H1 (cell line): Measurements from ENCODE around the gene CCDC92B. TPM values are rescaled to one million over a fixed set of nuclear protein-coding genes. Genes with fewer than 3 reads are reported as not detected.

Experiments
- CTCF ChIA-PET: fragments of 300-600 bp; sonication (Branson Sonifier 250); formaldehyde crosslinking; loops from one replicate; lab custom pipeline; 2021; ENCODE audit not compliant: partially characterized antibody; lab: Charles Lee
- POLR2A ChIA-PET: fragments of 300-600 bp; sonication (Branson Sonifier 250); formaldehyde crosslinking; loops from one replicate; lab custom pipeline; 2021; ENCODE audit warnings: inconsistent platforms; ENCODE audit not compliant: partially characterized antibody; lab: Charles Lee
- DNase-seq, 2 experiments: peaks; one replicate each; pipeline versions ENCODE4 v3.0.0 to v3.0.0-alpha.2; 2010 to 2022; ENCODE audit warnings: low spot score in 2 of 2, low read depth in 1 of 2, mixed read lengths in 1 of 2
- FAIRE-seq: peaks from 2 replicates; lab custom pipeline; 2011; peaks lifted over from hg19 to GRCh38; lab: Jason Lieb, UNC
- H2AFZ ChIP-seq: 2 replicates; pipeline ENCODE4 v1.8.1; 2012; ENCODE audit warnings: low read length, inconsistent platforms
- H2AK5ac ChIP-seq: 2 replicates; pipeline ENCODE4 v1.6.1; 2013; ENCODE audit warnings: low read depth, low read length
- H2BK120ac ChIP-seq: replicated peaks from 2 replicates; pipeline ENCODE3; 2013; ENCODE audit warnings: low read depth, low read length, inconsistent platforms
- H2BK12ac ChIP-seq: 2 replicates; pipeline ENCODE4 v1.6.1; 2013; ENCODE audit warnings: low read depth, low read length
- H2BK15ac ChIP-seq: 2 replicates; pipeline ENCODE4 v1.6.1; 2013; ENCODE audit warnings: low read length
- H2BK20ac ChIP-seq: 2 replicates; pipeline ENCODE4 v1.6.1; 2013; ENCODE audit warnings: low read length
- H2BK5ac ChIP-seq: 2 replicates; pipeline ENCODE4 v1.6.1; 2013; ENCODE audit warnings: low read depth, low read length
- H3K14ac ChIP-seq: 2 replicates; pipeline ENCODE4 v1.6.1; 2013; ENCODE audit warnings: inconsistent platforms; ENCODE audit not compliant: insufficient read length
- H3K18ac ChIP-seq: 2 replicates; pipeline ENCODE4 v1.6.1; 2013; ENCODE audit warnings: low read length; ENCODE audit errors: extremely low read depth
- H3K23ac ChIP-seq: 2 replicates; pipeline ENCODE4 v1.6.1; 2013; ENCODE audit warnings: inconsistent platforms; ENCODE audit not compliant: insufficient read length
- H3K23me2 ChIP-seq: 2 replicates; pipeline ENCODE4 v1.6.1; 2013; ENCODE audit warnings: low read depth, low read length
- H3K27ac ChIP-seq: 2 replicates; pipeline ENCODE4 v1.6.1; 2011; ENCODE audit warnings: low read depth, low read length, inconsistent platforms
- H3K27me3 ChIP-seq, 4 experiments: replicated peaks in 1 of 4; 1 replicate in 1 of 4; 2 replicates in 3 of 4; pipeline versions ENCODE4 v1.6.1 to v1.8.1; 2011 to 2013; ENCODE audit warnings: low read length in 3 of 4, mild to moderate bottlenecking in 3 of 4, inconsistent platforms in 2 of 4, mixed read lengths in 2 of 4, moderate library complexity in 1 of 4; ENCODE audit not compliant: control insufficient read depth in 3 of 4, insufficient read depth in 3 of 4; ENCODE audit errors: extremely low read depth in 1 of 4
- H3K36me3 ChIP-seq, 4 experiments: 2 replicates each; pipeline versions ENCODE4 v1.6.1 to v1.8.1; 2011 to 2013; ENCODE audit warnings: mild to moderate bottlenecking in 4 of 4, low read length in 3 of 4, moderate library complexity in 2 of 4, control low read depth in 1 of 4, inconsistent platforms in 1 of 4; ENCODE audit not compliant: insufficient read depth in 4 of 4, control insufficient read depth in 2 of 4
- H3K4ac ChIP-seq: replicated peaks from 2 replicates; pipeline ENCODE3; 2013; ENCODE audit warnings: low read length, low read depth, mixed read lengths, inconsistent platforms; ENCODE audit not compliant: insufficient read length
- H3K4me1 ChIP-seq, 4 experiments: replicated peaks in 1 of 4; 1 replicate in 1 of 4; 2 replicates in 3 of 4; pipeline versions ENCODE4 v1.6.1 to v1.8.1; 2011 to 2013; ENCODE audit warnings: low read length in 3 of 4, inconsistent platforms in 2 of 4, mixed read lengths in 1 of 4; ENCODE audit not compliant: insufficient read depth in 4 of 4, control insufficient read depth in 3 of 4
- H3K4me2 ChIP-seq, 2 experiments: 2 replicates each; pipeline versions ENCODE4 v1.6.1 to v1.8.1; 2011 to 2013; ENCODE audit warnings: low read depth in 2 of 2, low read length in 2 of 2, control low read depth in 1 of 2, inconsistent platforms in 1 of 2, mild to moderate bottlenecking in 1 of 2; ENCODE audit not compliant: insufficient read depth in 1 of 2
- H3K4me3 ChIP-seq, 4 experiments: fragments of 200-600, 300-600 bp in 1 of 4; sonication (generic), shearing (Covaris generic), sonication (Bioruptor Twin) in 1 of 4; 2 replicates each; pipeline versions ENCODE4 v1.5.1 to v1.8.1; 2011 to 2016; ENCODE audit warnings: low read length in 4 of 4, low read depth in 3 of 4, control low read depth in 2 of 4, inconsistent platforms in 2 of 4, mild to moderate bottlenecking in 2 of 4, mixed read lengths in 1 of 4, moderate library complexity in 1 of 4; ENCODE audit not compliant: insufficient read depth in 2 of 4; ENCODE audit errors: extremely low read depth in 1 of 4
- H3K56ac ChIP-seq: replicated peaks from 2 replicates; pipeline ENCODE3; 2013; ENCODE audit warnings: low read depth, mild to moderate bottlenecking, mixed read lengths, low read length, inconsistent platforms; ENCODE audit not compliant: insufficient read length
- H3K79me1 ChIP-seq: 2 replicates; pipeline ENCODE4 v1.6.1; 2013; ENCODE audit warnings: low read depth, low read length, control low read depth
- H3K79me2 ChIP-seq, 2 experiments: 2 replicates each; pipeline versions ENCODE4 v1.6.1 to v1.8.1; 2012 to 2013; ENCODE audit warnings: low read length in 2 of 2, mild to moderate bottlenecking in 2 of 2, inconsistent platforms in 1 of 2; ENCODE audit not compliant: insufficient read depth in 2 of 2, control insufficient read depth in 1 of 2
- H3K9ac ChIP-seq, 4 experiments: replicated peaks in 1 of 4; 1 replicate in 1 of 4; 2 replicates in 3 of 4; pipeline versions ENCODE4 v1.6.1 to v1.8.1; 2011 to 2013; ENCODE audit warnings: low read depth in 3 of 4, low read length in 3 of 4, control low read depth in 2 of 4, mild to moderate bottlenecking in 2 of 4, moderate library complexity in 2 of 4, inconsistent platforms in 1 of 4; ENCODE audit errors: extremely low read depth in 1 of 4
- H3K9me3 ChIP-seq, 2 experiments: 2 replicates each; pipeline versions ENCODE4 v1.6.1 to v1.8.1; 2012 to 2013; ENCODE audit warnings: mild to moderate bottlenecking in 2 of 2, moderate library complexity in 2 of 2, control low read depth in 1 of 2, inconsistent platforms in 1 of 2, low read depth in 1 of 2, low read length in 1 of 2, mixed read lengths in 1 of 2; ENCODE audit not compliant: insufficient read depth in 2 of 2
- H4K20me1 ChIP-seq, 2 experiments: replicated peaks in 1 of 2; 2 replicates each; pipeline versions ENCODE3 to v1.8.1; 2011 to 2013; ENCODE audit warnings: inconsistent platforms in 2 of 2, low read length in 2 of 2, mild to moderate bottlenecking in 1 of 2; ENCODE audit not compliant: insufficient read depth in 2 of 2, control insufficient read depth in 1 of 2
- H4K5ac ChIP-seq: 2 replicates; pipeline ENCODE4 v1.6.1; 2013; ENCODE audit warnings: low read length, low read depth, mixed read lengths, inconsistent platforms; ENCODE audit not compliant: insufficient read length
- H4K8ac ChIP-seq: 2 replicates; pipeline ENCODE4 v1.8.0; 2013; ENCODE audit warnings: mild to moderate bottlenecking, moderate library complexity, low read length, inconsistent platforms; ENCODE audit not compliant: insufficient read depth; ENCODE audit errors: extremely low read depth
- H4K91ac ChIP-seq: replicated peaks from 2 replicates; pipeline ENCODE3; 2013; ENCODE audit warnings: low read length, mixed read lengths, inconsistent platforms; ENCODE audit not compliant: insufficient read length
- YY1 ChIP-seq: IDR thresholded peaks from 2 replicates; pipeline ENCODE4 v1.6.1; 2011; ENCODE audit warnings: low read depth, mild to moderate bottlenecking, low read length
- WGBS, 2 experiments: shearing (Covaris generic) in 1 of 2; methylation state at CpG; one replicate each; pipeline versions ENCODE4 v1.1.6 to v1.1.7; 2013 to 2015; ENCODE audit warnings: low lambda C conversion rate in 2 of 2, mixed read lengths in 2 of 2, inconsistent platforms in 1 of 2, low coverage in 1 of 2, missing lambda C conversion rate in 1 of 2; ENCODE audit not compliant: insufficient replicate concordance in 2 of 2, insufficient coverage in 1 of 2, insufficient read length in 1 of 2; ENCODE audit errors: extremely low coverage in 1 of 2, missing lambda C conversion rate in 1 of 2; 5-methylcytosine and 5-hydroxymethylcytosine counted together
- polyA plus RNA-seq, 7 experiments: library from polyadenylated mRNA; depleted of rRNA in 3 of 7; stranded (reverse) in 5 of 7; unstranded in 2 of 7; fragments of >200 nt in 5 of 7; fragments of 200-250 nt in 2 of 7; gene quantifications; 1 replicate in 5 of 7; 2 replicates in 1 of 7; 4 replicates in 1 of 7; pipeline versions ENCODE4 v1.2.1 to v1.2.3, GENCODE V29; 2011 to 2013; ENCODE audit warnings: missing spikeins in 2 of 7, mixed read lengths in 2 of 7
- total RNA-seq: library from RNA; stranded (reverse); fragmentation: NEBNext Ultra II Directional; extraction: Animal tissue kit (Norgen Biotek cat#: 25700); gene quantifications from 2 replicates; pipeline ENCODE4 v1.2.1, GENCODE V29; 2021

CCDC92B gene
- total and polyA plus RNA-seq, 2 of the 8 experiments (the other 6 are each of a cell fraction or from before 2014, with no cell fraction given), result 5.5 to 12.1 TPM

DNA sequence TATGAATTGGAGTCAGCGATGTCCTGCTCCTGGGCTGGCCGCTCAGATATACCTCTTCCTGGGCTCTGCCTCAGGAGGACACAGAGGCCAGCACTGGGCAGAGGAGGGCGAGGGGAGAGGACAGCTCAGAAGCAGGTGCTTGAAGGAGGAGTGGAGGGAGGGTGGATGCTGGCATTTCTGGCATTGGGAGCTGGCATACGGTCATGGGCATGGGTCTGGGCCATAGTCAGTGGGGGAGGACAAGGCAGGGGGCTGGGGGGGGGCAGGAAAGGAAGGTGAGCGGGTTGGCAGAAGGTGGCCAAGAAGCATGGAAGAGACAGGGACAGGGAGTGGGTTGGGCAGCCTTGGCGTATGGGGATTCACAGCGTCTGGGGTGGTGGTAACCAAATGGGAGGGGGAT, 30.1 kb upstream of the CCDC92B start:
- Histone ChIP-seq H3K18ac (no peak overlapping the region), H2BK5ac (no peak overlapping the region), H4K5ac (no peak overlapping the region), H3K9ac (no peak overlapping the region), H3K23ac (no peak overlapping the region), H3K9me3 (no peaks in the 10 kb centered on the region), H4K8ac (no peak overlapping the region), H4K91ac (no peak overlapping the region), H4K20me1 (peaks cover 0 to 4% of the 10 kb centered on the region in 2 experiments), H3K23me2 (peaks cover 13% of the 10 kb centered on the region), H3K4me1 (peaks cover 0 to 7% (median 5%) of the 10 kb centered on the region in 4 experiments; a peak in 4 of 7 replicates), H2AFZ (no peak overlapping the region), H3K14ac (no peak overlapping the region), H3K79me1 (no peaks in the 10 kb centered on the region; the same call in 1 of the 2 replicates), H3K36me3 (no peaks in the 10 kb centered on the region), H2BK20ac (no peak overlapping the region), H2BK120ac (no peak overlapping the region), H3K79me2 (no peaks in the 10 kb centered on the region), H3K4me2 (no peak overlapping the region), H3K27ac (no peak overlapping the region), H3K4me3 (no peak overlapping the region), H2BK15ac (no peak overlapping the region), H2BK12ac (no peak overlapping the region), H3K27me3 (peaks cover 0 to 5% (median 4%) of the 10 kb centered on the region in 4 experiments; a peak in 2 of 7 replicates), H2AK5ac (no peak overlapping the region), H3K56ac (no peak overlapping the region), H3K4ac (no peak overlapping the region)
- 85% methylated on average over 7 of the region's 7 CpGs; no CpG with 5 or more reads in 1 of the 2 experiments for WGBS, 2 experiments
- CTCF ChIA-PET, result no interaction called here
- POLR2A ChIA-PET, result no interaction called here
- no peak for DNase-seq
- TF ChIP-seq YY1, result no peak
- FAIRE-seq, result no peak
